KG1 (cell line): Measurements from ENCODE around the gene ALDH4A1.

Experiments used
- DNase-seq: peaks from one replicate; lab custom pipeline; 2025; lab: John Stamatoyannopoulos, UW

The ALDH4A1 gene

DNA sequence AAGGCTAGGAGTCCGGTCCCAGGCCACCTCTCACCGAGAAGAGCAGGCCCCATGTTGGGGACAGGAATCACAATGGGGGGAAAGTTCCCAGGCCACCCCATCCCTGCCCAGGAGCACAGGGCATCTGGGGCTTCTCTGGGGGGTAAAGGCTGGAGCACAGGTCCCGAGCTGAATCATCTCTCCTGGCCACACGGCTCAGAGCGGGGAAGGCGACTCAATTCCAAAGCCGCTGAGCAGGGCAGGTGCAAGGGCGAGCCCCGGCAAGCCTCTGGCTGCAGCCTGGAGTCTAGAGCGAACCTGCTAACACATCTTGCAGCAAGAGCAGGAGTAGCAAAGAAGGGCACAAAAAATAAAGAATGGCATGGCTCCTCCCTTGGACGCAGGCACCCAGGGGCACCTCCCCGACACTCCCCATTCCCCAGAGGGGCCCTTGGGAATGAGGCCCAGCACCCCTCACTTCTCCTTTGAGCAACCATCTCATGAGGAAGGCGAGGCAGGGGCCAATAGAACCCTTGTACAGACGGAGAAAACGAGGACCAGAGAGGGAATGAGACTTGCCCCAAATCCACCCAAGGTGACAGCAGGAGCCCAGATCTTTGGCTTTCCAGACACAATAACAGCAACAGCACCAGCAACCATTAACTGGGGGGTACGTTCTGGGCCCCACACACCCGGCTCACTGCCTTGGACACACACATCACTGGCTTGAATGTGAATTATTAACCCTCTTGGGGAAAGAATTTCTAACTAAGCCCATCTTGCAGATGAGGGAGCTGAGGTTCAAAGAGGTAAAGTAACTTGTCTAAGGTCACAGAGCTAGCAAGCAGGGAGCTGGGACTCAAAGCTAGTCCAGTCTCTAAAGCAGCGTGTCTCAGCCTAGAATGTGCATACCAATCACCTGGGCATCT, 20.7 kb upstream of the ALDH4A1 start:
- no peak for DNase-seq

DNA sequence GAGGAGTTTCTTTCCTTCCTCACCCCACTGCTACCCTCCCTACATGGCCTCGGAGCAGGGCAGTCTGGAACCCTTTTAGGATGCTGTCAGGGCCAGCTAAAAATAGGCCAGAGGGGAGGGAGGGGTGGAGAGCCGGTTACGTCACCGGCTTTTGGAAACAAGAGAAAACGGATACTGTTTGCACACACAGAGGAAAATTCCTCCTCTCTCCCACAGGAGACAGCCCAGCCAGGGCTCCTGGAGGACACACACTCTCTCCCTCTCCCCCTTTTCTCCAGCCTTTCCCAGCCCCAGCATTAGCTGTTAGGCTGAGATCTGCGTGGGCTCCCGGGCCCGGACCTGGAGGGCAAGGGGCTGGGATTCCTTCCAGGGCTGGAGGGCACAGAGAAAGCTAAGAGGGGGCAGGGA, 20.0 kb upstream of the ALDH4A1 start:
- DNase-seq, result no peak

DNA sequence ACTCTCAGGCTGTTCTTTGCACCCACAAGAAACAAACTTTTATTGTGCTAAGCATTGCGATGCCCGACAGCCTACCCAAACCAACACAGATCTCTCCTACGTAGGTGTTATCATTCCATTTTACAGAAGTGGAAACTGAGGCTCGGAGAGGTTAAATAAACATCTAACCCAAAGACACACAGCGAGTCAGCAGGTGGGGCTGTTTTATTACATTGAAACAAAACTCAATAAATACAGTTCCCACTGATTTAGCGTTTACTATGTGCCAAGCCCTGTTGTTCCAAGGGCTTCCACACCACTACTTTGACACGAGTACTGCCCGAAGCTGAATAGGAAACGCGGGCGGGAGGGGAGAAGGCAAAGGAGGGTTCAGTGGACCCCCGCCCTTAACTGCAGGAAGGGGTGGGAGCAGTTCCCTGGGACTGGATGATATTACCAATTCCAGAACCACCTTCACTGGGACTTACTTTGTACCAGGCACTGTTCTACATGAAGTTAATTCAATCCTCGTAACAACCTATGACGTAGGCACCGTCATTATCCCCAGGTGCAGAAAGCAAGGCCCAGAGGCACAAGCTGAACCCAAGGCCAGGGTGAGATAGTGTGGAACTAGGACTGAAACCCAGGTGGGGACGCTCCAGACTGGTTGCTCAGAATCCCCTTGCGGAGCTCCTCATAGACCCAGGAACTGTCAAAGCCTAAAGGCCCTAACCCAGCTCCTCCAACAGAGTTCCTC, 19.3 kb upstream of the ALDH4A1 start:
- DNase-seq, result no peak

DNA sequence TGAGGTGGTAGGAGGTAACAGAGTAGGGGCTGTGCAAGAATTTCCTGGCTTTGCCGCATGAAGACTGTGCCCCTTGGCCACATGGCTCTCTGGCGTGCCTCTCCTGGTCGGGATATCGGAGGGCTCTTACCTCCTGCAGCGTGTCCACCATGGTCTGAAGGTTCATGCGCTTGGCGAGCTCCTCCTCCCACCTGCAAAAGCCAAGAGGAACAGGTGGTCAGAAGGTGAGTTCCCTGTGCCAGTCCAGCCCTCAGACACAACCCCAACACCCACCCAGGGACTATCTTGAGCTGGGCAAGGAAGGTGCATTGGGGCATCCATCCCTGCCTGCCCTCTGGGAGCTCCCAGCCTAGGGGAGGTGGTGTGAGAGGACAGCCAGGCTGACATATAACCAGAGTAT, 18.6 kb upstream of the ALDH4A1 start:
- DNase-seq, result no peak

DNA sequence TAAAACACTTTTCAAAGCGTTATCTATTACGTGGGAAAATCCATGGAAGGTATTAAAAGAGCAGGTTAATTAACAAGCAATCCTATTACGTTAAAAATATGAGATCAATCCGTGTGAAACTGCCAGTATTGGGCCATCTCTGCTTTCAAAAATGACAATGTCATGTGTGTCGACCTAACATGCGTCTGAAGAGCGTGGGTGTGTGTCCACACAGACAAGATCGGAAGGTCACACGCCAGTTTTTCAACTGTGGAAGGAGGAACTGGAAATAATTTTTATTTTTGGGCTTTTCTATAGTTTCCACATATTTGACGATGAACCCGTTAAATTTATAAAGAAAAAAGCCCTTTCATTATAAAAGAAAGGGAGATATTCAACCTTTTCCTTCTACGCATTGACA, 17.6 kb upstream of the ALDH4A1 start:
- DNase-seq, result no peak

DNA sequence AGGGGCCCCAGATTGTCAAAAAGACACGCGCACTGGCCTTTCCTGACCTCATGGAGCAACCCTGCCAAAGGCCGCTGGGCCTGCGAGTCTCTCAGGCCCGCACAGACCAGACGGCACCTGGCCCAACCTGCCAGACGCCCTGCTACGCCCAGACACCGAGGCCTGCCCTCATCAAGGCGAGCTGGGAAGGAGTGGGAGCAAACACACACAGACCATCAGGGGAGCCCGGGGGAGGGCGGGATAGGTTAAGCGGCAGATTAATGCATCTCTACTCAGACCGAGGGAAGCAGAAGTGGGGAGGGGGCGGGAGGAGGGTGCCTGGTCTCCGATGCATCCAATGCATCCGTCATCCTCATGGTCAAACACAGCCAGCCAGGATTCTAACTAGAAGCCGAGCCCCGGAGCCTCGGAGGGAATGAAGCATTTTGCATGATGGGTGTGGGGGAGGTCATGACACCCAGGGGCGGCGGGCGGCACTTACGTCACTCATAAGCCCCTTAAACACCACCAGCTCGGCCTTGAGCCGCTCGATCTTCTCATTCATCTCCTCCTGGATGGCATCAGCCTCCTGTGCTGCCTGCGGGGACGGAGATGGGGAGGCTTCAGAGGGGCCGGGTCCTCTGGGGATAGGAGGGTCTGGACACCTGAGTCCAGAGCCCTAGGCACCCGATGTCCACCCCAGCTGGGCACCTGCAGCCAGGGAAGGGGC, 17.0 kb upstream of the ALDH4A1 start:
- no peak for DNase-seq

DNA sequence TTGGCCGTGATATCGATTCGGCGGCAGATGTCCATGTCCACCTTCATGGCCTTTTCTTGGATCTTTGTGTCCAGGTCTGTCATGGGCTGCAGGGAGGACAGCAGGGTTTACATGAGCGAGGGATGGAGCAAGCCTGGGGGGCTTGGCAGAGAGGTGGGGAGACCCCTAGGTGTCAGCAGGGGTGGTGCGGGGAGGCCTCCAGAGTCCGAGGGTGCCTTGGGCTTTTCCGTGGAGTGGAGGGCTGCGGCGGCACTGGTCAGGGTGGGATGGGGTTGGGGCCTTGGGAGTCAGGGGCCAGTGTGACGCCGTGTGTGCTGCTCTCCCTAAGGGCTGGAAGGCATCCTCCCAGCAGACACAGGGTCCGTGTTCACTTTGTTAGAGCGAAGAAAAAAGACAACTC, 16.1 kb upstream of the ALDH4A1 start:
- no peak for DNase-seq

DNA sequence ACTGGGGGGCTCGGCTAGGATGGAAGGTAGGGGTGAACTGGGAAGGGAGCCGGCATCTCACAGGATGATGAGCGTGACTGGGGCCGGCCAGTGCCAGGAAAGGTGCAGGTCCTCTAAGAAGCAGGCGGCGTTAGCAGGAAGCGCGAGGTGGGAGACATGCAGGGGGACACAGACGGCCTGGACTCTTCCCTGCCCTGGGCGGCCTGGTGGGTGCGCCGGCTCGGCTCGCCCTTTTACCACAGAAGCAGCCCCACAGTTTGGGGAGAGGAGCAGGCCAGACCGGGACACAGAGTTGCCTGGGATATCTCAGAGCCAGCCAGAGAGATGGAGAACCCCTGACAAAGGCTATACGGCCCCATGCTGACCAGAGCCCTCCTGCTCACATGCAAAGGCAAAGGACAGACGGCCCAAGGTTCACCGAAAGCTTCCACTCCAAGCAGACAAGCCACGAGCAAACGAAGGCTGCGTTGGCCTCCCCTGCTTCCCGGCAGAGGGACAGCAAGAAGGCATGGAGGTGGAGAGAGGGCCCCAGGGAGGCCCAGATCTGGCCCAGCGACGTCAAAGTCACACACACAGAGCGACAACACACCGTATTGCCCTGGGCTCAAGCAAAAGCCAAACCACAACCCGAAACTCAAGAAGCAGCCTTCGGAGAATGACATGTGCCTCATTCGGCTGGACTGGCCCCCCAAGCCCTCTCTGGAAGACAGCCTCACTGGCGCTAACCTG, 14.9 kb upstream of the ALDH4A1 start:
- DNase-seq, result no peak

DNA sequence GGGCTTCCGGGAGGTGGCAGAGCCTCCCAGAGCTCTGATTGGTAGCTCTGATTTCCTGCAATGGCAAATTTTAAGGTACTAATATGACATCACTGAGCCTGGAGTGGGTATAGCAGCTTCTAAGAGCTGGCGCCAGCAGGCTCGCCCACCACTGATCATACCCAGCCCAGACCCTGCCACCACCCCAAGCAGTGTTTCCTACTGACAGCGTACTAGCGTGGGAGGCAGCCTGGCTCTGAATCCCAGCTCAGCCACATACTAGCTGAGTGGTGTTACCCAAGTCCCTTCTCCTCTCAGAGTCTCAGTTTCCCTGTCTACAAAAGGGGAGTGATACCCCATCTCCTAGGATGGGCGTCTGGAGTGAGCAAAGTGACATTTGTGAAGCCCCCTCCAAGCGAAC, 13.0 kb upstream of the ALDH4A1 start:
- no peak for DNase-seq

DNA sequence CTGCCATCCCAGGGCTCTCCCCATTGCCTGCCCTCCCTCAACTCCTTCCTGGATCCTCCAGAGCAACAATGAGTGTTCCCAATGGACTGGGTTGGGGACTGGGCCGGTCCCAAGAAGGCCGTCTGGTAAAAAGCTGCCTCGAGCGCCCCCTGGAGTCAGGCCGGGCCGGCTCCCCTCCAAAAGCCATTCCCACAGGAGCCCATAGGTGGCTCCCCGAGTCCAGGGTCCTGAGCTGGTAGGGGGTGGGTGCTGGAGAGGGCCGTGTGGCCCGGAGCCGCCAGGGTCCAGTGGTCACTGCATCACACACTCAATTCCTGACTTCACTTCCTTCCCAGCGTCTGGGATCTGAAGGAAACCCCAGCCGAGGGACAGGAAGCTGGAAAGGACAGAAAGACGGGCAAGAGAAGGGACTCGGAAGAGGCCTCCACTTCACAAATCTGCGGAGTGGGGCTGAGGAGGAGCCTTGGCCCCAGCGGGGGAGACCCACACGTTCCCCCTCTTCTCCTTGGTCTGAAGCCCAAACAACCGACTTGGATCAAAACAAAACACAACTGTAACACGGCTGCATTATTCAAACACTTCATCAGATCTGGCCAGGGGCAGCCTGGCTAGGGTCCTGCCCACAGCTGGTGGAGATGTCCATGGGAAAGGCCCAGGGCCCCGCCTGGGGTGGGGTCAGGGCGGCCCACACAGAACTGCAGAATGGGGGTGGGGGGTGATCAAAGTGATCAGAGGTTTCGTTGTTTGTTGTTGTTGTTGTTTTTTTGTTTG, 10.9 kb upstream of the ALDH4A1 start:
- DNase-seq, result no peak

DNA sequence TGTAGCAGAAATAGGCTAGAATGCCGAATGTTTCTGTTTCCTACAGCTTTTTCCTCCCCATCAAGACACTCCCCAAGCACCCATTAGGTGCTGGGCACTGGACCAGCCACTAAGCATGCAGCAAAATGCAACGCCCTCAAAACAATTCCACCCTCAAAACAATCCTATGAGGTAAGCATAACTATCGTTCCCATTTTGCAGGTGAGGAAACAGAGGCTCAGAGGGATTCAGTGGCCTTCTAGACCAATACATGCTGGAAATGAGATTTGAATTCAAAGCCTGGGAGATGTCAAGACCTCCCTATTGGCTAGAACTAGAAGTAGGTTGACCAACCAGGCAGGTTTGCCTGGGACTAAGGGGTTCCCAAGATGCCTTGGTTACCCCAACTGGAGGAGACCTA, 10.2 kb upstream of the ALDH4A1 start:
- DNase-seq, result no peak

DNA sequence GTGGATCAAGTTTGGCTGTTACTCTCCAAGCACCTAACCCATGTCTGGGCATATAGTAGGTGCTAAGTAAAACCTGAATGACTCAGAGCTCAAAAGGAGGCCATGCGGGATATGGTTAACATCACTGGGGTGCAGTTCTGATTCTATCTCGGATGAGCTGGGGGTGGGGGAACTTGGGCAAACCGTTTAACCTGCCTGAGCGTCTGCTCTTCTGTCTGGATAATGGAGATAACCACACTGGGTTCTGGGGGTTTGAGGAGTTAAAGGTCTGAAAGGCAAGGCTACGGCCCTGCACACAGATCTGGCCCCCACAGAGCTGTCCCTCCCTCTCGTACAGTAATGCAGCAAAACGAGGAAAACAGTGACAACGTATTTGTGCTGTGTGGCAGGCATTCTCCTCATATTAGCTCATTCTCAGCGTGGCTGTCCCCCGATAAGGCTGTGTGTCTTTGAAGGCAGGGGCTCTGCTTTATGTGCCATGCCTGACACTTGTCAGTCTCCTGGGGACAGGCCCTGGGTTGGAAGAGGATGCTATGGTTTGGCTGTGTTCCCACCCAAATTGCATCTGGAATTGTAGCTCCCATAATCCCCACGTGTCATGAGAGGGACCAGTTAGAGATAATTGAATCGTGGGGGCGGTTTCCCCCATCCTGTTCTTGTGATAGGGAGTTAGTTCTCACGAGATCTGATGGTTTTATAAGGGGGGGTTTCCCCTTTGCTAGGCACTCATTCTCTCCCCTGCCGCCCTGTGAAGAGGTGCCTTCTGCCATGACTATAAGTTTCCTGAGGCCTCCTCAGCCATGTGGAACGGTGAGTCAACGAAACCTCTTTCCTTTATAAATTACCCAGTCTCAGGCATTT, 6.8 kb upstream of the ALDH4A1 start:
- no peak for DNase-seq

DNA sequence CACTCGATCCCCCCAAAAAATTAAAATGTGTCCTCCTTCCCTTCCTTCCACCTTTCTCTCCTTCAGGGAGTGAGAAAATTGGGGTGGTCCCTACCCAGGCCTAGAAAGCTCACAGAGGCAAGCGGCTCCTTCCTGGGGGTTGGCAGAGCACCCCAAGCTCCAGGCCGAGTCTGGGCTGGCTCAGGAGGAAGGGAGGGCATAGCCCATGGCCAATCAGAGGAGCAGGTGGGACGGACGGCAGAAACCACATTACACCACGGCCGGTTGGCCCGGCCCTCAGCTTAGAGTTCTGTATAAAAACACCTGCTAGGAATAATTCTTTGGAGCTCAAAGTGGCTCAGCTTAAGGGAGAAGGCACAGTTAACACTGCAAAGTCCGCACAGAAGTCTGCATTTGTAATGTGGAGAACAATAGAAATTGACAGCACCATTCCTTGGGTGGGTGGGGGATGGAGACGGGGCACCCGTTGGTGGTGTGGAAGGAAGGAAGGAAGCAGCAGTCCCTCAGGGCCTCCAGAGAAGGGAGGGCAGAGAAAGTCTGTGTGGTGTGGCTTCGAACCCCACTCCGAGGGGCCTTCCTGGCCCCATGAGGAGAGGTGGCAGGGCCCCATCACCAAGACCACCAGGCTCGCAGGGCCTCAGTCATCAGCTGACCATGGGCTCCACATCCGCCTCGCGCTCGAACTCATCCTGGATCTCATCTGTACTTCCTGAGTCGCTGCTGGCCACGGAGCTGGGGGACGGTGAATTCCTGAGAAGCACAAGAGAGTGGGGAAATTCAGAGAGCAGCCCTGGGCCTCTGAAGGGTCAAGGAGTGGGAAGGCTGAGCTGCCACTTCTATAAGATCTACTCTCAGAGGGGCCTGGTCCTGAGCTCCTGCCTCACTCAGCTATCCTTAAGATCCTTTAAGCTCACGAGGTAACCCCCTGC, 5.8 kb upstream of the ALDH4A1 start:
- DNase-seq, result peak; percentile 67

DNA sequence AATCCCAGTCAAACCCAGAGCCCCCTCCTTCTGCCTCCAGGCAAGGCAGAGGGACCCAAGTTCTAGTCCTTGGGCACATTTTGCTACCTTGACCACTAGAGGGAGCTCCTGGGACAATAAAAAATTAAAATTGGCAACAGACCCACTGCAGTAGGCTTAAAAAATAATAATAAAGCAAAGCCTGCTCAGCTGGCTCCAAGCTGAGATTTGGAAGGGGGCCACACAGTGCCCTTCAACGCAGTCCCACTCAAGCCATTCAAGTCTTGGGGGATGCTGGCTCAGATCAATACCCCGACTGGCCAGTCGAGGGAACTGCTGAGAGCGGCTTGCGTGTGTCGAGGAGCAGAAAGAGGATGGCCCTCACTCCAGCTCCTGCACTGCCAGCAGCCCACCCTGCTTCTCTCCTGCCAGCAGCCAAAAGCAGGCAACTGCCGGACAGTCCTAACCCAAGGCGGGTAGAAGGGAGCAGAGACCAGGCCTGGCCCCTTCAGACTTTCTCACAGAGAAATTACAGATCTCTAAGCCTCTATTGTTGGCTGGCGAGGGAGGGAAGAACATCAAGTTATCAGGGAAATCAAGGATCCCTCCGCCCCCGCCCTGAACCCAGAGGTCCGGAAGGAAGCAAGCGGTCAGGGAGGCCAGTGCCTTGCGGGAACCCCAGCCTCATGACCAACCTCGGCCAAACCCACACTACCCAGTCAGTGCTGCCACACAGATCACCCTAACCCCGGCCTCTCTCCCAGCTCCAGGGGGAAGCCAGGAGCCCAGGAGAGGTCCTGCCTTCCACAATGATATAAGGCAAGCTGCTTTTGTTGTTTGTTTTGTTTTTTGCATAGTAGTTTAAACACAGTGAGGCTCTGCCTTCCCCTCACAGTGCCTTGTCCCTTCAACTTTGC, 4.9 kb upstream of the ALDH4A1 start:
- peak; percentile 46 for DNase-seq

DNA sequence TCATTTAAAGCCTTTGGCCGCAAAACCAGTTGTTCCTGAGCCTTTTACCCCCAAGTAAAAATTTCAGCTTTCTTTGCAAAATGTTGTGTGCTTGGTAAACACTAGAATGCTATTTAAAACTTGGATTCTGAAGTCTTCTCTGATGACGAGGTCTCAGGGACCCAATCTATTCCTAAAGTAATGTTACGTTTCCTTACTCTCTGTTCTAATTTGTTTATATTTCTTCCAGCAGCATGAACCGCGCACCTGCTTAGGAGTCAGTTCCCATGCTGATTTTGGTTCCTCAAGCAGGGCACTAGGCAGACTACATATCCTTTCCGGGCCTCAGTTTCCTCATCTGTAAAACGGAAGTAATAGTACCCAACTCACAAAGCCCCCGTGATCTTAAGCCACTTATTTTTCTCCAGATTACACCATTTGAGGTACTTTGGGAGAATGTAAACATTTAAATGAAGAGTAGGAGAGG, 969 bp upstream of the ALDH4A1 start:
- no peak for DNase-seq

DNA sequence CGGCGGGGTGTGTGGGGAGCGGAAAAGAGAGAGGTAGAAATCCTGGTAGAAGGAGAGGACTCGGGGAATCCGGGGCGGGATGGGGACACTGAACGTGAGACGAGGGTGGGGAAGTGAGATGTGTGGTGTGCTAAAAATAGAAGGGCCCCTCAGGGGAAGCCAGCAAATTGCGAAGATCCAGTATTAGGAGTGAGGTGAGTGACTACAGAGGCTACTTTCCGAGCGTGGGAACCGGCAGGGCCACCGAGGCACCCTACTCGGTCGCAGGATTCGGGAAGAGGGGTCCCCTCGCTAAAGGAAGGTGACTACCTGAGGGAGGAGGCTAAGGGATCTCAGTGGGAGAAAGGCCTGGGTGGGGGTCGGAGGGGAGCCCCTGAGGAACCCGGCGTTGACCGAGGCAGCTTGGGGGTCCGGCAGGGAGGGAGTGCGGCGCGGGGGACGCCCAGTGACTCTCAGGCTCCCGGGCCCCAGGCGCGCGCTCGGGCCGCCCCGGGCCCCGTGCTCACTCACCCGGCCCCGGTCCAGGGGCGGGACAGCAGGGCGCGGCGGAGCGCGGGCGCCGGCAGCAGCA, 318 bp downstream of the ALDH4A1 start:
- DNase-seq, result no peak

DNA sequence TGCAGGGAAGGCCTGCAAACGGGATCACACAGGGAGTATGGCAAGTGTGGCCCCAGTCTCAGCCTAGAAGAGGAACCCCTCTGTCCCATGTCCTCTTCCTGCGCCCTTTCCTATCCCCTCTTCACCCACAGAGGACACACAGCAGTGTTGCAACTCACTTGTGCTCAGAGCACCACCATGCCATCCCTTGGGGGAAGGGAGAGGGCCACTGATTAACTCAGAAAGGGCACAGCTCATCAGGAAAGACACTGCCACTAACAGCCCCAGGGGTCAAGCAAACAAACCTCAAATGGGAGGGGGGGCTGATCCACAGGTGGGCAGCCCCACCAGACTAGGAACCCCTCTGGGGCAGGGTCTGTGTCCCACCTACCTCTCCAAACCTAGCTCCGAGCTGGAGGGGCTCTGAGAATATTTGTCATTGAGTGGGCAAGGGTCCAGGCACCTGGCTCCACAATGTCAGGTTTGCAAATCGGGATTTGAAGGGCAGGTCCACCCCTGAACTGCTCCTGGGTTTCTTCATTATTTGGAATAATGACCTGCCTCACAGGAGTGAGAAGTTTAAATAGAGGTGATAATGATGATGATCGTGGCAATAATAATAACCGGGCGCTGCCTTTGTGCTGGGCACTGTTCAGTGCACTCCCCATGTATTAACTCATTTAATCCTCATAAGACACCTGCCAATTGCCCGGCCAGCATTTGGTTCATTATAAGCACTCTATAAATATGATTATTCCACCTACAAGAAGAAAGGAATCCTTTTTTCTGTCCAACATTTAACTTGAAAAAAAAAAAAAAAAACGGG, 1.0 kb downstream of the ALDH4A1 start:
- DNase-seq, result no peak
